ENCODE data around the gene CDC34. TPM values are rescaled to one million over a fixed set of nuclear protein-coding genes. Genes with fewer than 3 reads are reported as not detected.

CDC34 gene
- 10 to 100 TPM; 25.8 to 81.2 (median 42.4) TPM for total RNA-seq

- no peak for TF ChIP-seq CTCF (IDR thresholded peaks at IDR 0.05; ENCODE audit: low read depth)
Observed at GRCh38 chr19:531753-532560, at the start of gene CDC34. CDC34 (plus strand) TSS chr19:531760; CDS start chr19:531932, 172 bp downstream.

GRCh38 chr19:482186-483041, 49.1 kb upstream of the CDC34 start:
- no peak for TF ChIP-seq CTCF (IDR thresholded peaks at IDR 0.05; ENCODE audit: low read depth)

GRCh38 chr19:483332-484072, 48.1 kb upstream of the CDC34 start:
- TF ChIP-seq CTCF (IDR thresholded peaks at IDR 0.05; ENCODE audit: low read depth), result no peak

GRCh38 chr19:484494-484893, 47.1 kb upstream of the CDC34 start:
- TF ChIP-seq CTCF (IDR thresholded peaks at IDR 0.05; ENCODE audit: low read depth), result no peak

GRCh38 chr19:485077-485476, 46.5 kb upstream of the CDC34 start:
- no peak for TF ChIP-seq CTCF (IDR thresholded peaks at IDR 0.05; ENCODE audit: low read depth)

GRCh38 chr19:485583-486236, 45.9 kb upstream of the CDC34 start:
- TF ChIP-seq CTCF (IDR thresholded peaks at IDR 0.05; ENCODE audit: low read depth), result no peak
